NCI-H1105 (cell line): Measurements from ENCODE around the gene IL26.

Source experiments
- DNase-seq: peaks from one replicate; lab custom pipeline; 2025; lab: John Stamatoyannopoulos, UW

The IL26 gene, protein sequence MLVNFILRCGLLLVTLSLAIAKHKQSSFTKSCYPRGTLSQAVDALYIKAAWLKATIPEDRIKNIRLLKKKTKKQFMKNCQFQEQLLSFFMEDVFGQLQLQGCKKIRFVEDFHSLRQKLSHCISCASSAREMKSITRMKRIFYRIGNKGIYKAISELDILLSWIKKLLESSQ

DNA sequence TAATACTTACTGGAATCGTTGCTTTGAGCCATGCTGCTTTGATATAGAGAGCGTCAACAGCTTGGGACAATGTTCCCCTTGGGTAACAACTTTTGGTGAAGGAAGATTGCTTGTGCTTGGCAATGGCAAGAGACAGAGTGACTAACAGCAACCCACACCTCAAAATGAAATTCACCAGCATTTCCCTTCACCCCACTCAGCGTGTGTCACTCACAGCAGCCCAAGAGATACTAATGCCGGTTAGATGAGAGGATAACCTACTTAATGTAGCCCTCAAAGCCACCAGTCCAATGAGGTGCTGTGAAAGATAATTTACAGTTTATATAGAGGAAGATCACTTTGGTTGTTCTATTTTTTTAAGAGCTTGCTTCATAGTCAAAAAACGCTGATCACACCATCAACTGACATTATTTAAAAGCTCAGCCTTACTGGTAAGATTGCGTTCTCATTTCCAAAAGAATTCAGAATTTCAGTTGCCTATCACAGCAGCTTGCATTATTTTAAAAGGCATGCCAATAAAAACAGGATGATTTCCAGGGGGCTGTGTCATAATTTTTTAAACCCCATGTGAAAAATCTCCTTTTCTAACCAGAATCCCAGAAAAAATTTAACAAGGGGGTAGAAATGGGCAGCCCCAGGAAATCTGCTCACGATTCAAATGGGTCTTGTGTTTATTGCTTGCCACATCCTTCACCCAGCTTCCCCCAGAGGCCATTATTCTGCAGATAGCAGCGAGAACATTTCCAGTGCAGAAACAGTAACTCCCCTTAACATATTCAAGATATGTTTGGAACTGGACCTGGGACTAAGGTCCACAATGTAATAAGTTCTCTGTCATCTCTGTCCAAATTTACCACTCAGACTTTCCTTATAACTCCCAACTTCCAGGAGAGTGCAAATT, at the start of gene IL26:
Gene IL26, minus strand, starts transcription at position 235 of the 901 bp plus-strand sequence. Its CDS starts 54 bp downstream, at position 181.
- DNase-seq, result no peak

DNA sequence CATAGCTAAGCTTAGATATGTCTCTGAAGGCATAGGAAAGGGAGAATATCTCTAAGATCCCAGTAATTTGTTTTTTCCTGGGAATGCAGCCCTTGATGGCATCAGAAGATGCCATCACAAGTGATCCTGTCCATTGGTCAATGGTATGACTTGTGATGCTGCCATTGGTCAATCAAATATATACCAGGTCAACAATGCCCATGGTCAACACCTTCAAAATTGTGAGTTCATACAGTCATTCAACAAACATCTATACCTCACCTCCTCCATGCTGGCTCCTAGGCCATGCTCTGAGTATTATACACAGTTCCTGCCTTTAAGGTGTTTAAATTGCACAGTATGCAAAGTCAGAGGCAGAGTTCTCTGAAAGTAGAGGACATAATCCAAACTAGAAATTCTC, 47.1 kb upstream of the IL26 start:
- DNase-seq, result no peak

GRCh38 chr12:68271346-68271745, 45.7 kb upstream of the IL26 start:
- DNase-seq, result no peak

DNA sequence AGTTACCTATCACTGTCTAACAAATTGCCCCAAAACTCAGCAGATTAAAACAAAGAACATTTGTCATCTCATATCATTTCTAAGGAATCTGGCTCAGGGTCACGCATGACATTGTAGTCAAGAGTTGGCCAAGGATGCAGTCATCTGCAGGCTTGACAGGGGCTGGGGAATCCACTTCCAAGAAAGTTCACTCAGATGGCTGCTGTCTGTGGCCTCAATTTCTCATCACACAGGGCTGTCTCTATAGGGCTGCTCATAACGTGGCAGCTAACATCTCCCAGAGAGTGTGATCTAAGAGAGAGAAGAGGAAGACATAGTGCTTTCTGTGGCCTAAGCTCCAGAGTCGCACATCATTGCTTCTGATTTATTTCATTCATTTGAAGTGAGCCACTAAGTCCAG, 44.7 kb upstream of the IL26 start:
- no peak for DNase-seq

DNA sequence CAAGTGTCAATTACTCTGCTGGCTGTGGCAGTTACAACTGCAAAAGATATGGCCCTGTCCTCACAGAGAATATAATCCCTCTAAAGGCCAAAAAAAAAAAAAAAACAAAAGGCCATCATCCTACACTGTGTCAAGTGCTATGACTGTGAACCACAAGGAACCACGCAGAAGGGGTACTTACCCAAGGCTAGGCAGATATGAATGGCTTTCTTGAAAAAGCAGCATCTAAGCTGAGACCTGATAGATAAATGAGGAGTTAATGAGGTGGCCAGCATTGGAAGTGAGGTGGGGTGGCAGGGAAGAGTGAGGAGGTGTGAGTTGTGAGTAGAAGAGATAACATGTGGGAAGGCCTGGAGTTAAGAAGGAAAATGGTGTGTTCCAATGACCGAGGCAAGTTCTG, 44.2 kb upstream of the IL26 start:
- no peak for DNase-seq

DNA sequence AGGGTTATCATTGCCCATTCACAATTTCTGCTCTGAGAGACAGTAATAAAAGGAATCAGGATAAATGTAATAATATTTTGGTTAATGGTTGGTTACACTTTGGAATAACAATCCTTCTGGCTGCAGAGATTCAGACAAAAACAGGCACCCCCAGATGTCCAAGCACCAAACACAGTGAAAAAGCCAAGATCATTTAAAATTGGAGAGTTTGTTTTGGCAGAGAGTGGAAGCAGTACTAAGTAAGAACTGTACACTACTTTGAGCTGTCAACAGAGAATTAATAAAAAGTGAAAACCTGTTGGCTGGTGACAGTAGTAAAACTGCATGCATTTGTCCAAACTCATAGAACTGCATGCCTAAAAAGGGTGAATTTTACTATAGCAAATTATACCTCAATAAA, 43.4 kb upstream of the IL26 start:
- no peak for DNase-seq

GRCh38 chr12:68267892-68268396, 42.3 kb upstream of the IL26 start:
- no peak for DNase-seq

DNA sequence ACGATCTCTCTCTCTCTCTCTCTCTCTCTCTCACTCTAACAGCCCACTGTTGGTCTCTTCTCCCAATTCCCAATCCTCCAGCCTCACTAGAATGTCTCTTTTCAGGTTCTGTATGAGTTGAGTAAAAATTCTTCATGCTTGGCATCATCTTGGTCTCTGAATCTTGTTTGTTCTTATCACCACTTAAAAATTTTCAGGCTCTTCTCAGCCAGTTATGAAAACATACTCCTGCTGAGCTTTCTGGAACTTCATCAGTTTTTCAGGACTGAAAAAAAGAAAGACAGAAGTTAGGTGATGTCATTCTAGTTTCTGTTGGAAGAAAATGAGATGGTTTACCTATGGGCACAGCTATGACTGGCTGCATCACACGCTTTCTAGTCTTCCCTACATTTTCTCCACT, 39.2 kb upstream of the IL26 start:
- no peak for DNase-seq

DNA sequence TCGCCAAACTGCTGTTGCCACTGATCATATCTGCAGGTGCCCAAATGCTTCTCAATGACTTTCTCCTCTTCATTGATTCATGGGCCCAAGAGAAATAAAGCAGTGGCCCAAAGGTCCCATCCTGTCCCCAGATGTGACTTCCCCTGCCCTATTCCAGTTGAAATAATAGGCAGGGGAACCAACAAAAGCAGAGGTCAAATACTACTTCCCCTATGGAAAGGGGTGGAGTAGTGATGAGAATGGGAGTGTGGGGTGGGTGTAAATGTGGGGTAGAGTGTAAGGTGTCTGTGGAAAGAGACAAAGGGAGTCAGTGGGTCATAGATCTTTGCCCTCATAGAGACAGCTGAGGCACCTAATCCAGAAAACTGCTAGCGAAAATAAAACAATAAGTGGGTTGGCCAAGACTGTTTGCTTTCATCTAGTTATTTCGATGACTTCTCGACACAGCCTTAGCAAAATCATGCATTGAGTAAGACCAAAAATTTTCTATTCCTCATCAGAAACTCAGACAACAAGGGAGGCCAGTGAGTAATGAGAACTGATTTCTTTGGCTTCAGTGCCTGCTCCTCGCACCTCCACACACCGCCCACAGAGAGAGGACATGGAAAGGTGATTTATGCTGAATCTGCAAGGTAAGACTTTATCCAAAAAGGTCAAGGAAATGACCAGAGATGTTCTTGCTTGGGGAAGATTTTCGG, 38.7 kb upstream of the IL26 start:
- DNase-seq, result no peak

GRCh38 chr12:68263366-68263765, 37.8 kb upstream of the IL26 start:
- DNase-seq, result no peak

- DNase-seq, result no peak
Observed at GRCh38 chr12:68261896-68262295, 36.3 kb upstream of the IL26 start.

DNA sequence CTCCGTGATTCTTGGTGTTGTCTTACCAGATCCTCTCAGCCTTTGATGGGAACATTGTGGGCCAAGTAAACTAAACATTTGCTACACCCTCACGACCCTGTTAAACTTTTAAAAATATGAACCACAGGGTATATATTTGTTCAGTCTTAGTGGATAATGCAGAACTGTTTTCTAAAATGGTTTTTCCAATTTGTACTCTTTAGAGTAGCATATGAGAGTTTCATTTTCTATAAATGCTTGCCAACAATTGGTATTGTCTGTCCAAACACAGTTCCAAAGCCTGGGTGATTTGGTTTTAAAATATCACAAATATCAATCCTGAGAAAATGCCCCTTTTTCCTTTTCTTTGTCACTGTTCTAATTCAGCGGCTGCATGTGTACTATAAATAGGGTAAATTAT, 34.5 kb upstream of the IL26 start:
- no peak for DNase-seq

GRCh38 chr12:68259318-68259940, 33.8 kb upstream of the IL26 start:
- no peak for DNase-seq

DNA sequence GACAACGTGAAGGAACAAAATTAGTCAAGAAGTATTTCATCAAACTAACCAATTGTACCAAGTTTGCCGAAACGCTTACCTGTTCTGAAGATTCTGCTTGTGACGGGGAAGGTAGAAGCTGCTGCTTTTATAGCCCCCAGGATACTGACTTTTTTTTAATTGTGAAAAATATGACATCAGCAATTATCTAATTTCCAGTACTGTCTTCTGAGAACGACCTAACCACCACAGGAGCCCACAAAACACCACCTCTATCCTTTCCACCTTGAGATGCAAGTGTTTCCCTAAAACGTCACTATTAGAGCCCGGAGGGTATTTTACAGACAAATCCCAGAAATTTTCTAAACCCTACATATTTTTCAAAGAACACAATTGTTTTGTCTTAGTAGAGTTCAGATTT, 27.9 kb upstream of the IL26 start, which contains the start of gene IL22:
Gene IL22, minus strand, starts transcription at position 101 of the 400 bp plus-strand sequence. CDS start 156 bp downstream, outside the sequence.
- no peak for DNase-seq

GRCh38 chr12:68252077-68252476, 26.5 kb upstream of the IL26 start:
- no peak for DNase-seq

DNA sequence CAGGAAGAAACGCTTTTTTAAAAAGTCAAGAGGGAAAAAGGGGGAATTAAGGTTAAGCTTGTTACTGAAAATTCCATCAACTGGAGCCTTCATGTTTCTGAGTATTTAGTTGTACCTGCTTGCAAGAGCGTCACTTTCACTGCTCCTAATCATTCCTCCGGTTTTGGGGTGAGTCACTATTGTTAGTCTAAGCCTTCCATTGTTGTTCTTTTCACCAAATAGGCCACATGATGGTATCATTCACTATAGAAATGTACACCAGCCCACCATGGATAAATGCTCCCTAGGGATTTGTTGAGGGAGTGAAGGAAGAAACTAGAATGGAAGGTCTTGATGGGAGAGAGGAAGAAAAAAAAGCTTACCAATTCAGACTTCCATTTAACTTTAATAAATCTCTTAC, 24.8 kb upstream of the IL26 start:
- DNase-seq, result no peak

- no peak for DNase-seq
Observed at GRCh38 chr12:68247785-68248184, 22.2 kb upstream of the IL26 start.

- DNase-seq, result no peak
Observed at GRCh38 chr12:68246350-68246749, 20.7 kb upstream of the IL26 start.

DNA sequence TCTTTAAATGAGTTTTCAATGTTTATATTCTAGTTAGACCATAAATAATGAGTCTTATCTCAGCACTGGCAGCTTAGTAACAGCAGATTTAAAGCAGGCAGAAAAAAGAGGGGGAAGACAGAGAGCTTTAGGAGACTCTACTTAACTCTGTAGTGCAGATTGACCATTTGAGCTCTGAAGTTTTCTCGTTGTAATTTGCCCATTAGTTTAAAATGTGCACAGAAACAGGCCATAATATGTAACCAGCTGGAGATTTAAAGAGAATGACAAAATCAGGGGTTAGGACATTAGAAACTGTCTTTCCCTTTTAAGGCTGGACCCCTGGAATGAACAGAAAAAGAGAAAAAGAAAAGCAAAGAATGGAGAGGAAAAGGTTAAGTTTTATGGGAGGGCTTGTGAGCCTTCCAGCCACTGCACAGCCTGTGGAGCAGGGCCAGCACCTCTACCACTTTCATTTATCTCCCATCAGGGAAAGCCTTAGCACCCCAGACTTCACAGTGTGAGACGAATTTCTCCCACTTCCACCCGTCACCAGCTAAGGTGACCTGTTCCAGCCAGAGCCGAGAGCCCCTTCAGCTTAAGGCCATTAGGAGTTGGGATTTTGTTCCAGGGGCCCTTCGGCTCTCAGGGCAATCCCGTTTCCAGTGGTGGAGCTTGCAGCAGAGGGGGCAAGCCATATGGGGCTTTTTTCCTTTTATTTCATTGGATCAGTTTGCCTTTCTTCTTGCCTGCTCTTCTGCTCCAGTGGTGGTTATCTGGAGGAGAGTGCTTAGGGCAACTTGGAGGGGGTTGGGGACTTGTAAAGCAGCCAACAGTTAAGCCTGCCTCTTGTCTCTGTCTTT, 19.8 kb upstream of the IL26 start:
- no peak for DNase-seq

DNA sequence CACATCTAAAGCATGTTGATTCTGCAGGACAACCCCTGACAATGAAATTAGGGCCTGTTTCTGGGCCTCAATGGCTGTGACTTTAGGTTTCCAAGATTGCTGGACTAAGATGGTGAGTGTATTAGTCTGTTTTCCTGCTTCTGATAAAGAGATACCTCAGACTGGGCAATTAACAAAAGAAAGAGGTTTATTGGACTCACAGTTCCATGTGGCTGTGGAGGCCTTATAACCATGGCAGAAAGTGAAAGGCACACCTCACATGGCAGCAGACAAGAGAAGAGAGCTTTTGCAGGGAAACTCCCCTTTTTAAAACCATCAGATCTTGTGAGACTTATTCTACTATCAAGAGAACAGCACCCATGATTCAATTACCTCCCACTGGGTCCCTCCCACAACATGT, 17.2 kb upstream of the IL26 start:
- DNase-seq, result no peak

DNA sequence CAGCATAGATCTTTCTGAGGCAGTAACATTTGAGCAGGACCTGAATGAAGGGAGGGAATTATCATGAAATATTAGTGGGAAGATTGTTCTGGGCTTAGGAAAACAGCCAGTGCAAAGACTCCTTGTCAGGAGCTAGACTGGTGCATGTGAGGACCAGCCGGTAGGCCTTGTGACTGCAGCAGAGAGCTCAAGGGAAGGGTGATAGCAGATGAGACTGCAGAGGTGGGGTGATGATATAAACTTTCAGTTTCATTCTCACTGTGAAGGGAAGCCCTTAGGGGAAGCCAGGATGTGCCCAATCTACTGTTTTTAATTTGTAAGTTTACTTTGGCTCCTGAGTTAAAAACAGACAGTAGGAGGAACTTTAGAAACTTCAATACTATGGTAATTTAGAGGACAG, 15.4 kb upstream of the IL26 start:
- DNase-seq, result no peak
